ENCODE data around the gene SPG7. TPM values are rescaled to one million over a fixed set of nuclear protein-coding genes. Genes with fewer than 3 reads are reported as not detected.

Gene SPG7
- total RNA-seq, 4 donors from 2014 or later, result 83.3 to 152 (median 105) TPM

- no peak for TF ChIP-seq CTCF (IDR thresholded peaks at IDR 0.05; ENCODE audit: low read depth)
Observed at GRCh38 chr16:89536886-89537548, 28.8 kb downstream of the SPG7 start.

- no peak for TF ChIP-seq CTCF (IDR thresholded peaks at IDR 0.05; ENCODE audit: low read depth)
Observed at GRCh38 chr16:89537549-89537925, 29.3 kb downstream of the SPG7 start.

GRCh38 chr16:89538286-89538685 lies 30.1 kb downstream of the SPG7 start:
- TF ChIP-seq CTCF (IDR thresholded peaks at IDR 0.05; ENCODE audit: low read depth), result no peak

- TF ChIP-seq CTCF (IDR thresholded peaks at IDR 0.05; ENCODE audit: low read depth), result no peak
Observed at GRCh38 chr16:89540557-89540956, 32.4 kb downstream of the SPG7 start.

- no peak for TF ChIP-seq CTCF (IDR thresholded peaks at IDR 0.05; ENCODE audit: low read depth)
Observed at GRCh38 chr16:89541792-89542191, 33.6 kb downstream of the SPG7 start.

GRCh38 chr16:89544113-89544512 lies 35.9 kb downstream of the SPG7 start:
- TF ChIP-seq CTCF (IDR thresholded peaks at IDR 0.05; ENCODE audit: low read depth), result no peak

- TF ChIP-seq CTCF (IDR thresholded peaks at IDR 0.05; ENCODE audit: low read depth), result no peak
Observed at GRCh38 chr16:89544713-89545043, 36.5 kb downstream of the SPG7 start.

All from subcutaneous adipose tissue (tissue), 4 donors.